Measurements from ENCODE around the gene SLC7A14.

Gene SLC7A14

GRCh38 chr3:170565495-170565894 is 20.4 kb downstream of the SLC7A14 start:
- WGBS, 2 experiments: 95 to 96% methylated on average over 2 of the region's 2 CpGs
- Histone ChIP-seq H3K36me3 (ENCODE audit: control insufficient read depth, insufficient read depth, low read length) (no peaks in the 10 kb centered on the region), H3K27me3 (ENCODE audit: control insufficient read depth, insufficient read depth, low read length, poor library complexity, severe bottlenecking) (no peaks in the 10 kb centered on the region), H3K9me3 (ENCODE audit: control insufficient read depth, low read length) (no peaks in the 10 kb centered on the region), H3K27ac (ENCODE audit: insufficient read depth, low read depth, low read length, poor library complexity, severe bottlenecking) (no peak overlapping the region), H3K4me1 (ENCODE audit: control insufficient read depth, insufficient read depth, low read length) (no peaks in the 10 kb centered on the region), H3K4me3 (ENCODE audit: insufficient read depth, low read depth, low read length) (no peak overlapping the region)

- Histone ChIP-seq H3K36me3 (ENCODE audit: control insufficient read depth, insufficient read depth, low read length) (no peaks in the 10 kb centered on the region), H3K4me3 (ENCODE audit: insufficient read depth, low read depth, low read length) (no peak overlapping the region), H3K27me3 (ENCODE audit: control insufficient read depth, insufficient read depth, low read length, poor library complexity, severe bottlenecking) (no peaks in the 10 kb centered on the region), H3K27ac (ENCODE audit: insufficient read depth, low read depth, low read length, poor library complexity, severe bottlenecking) (no peak overlapping the region), H3K4me1 (ENCODE audit: control insufficient read depth, insufficient read depth, low read length) (no peaks in the 10 kb centered on the region), H3K9me3 (ENCODE audit: control insufficient read depth, low read length) (no peaks in the 10 kb centered on the region)
- WGBS, 2 experiments: 95% methylated on average over 1 to 2 of the region's 2 CpGs
Observed at GRCh38 chr3:170564664-170565063, 21.2 kb downstream of the SLC7A14 start.

GRCh38 chr3:170563712-170564423 is 22.0 kb downstream of the SLC7A14 start:
- Histone ChIP-seq H3K9me3 (ENCODE audit: control insufficient read depth, low read length) (no peaks in the 10 kb centered on the region), H3K36me3 (ENCODE audit: control insufficient read depth, insufficient read depth, low read length) (no peaks in the 10 kb centered on the region), H3K4me3 (ENCODE audit: insufficient read depth, low read depth, low read length) (no peak overlapping the region), H3K27me3 (ENCODE audit: control insufficient read depth, insufficient read depth, low read length, poor library complexity, severe bottlenecking) (no peaks in the 10 kb centered on the region), H3K27ac (ENCODE audit: insufficient read depth, low read depth, low read length, poor library complexity, severe bottlenecking) (no peak overlapping the region), H3K4me1 (ENCODE audit: control insufficient read depth, insufficient read depth, low read length) (no peaks in the 10 kb centered on the region)
- WGBS, 2 experiments: 85 to 88% methylated on average over 6 of the region's 7 CpGs

- Histone ChIP-seq H3K36me3 (ENCODE audit: control insufficient read depth, insufficient read depth, low read length) (no peaks in the 10 kb centered on the region), H3K9me3 (ENCODE audit: control insufficient read depth, low read length) (no peaks in the 10 kb centered on the region), H3K27ac (ENCODE audit: insufficient read depth, low read depth, low read length, poor library complexity, severe bottlenecking) (no peak overlapping the region), H3K4me3 (ENCODE audit: insufficient read depth, low read depth, low read length) (no peak overlapping the region), H3K4me1 (ENCODE audit: control insufficient read depth, insufficient read depth, low read length) (no peaks in the 10 kb centered on the region), H3K27me3 (ENCODE audit: control insufficient read depth, insufficient read depth, low read length, poor library complexity, severe bottlenecking) (no peaks in the 10 kb centered on the region)
- WGBS, 2 experiments: 75 to 95% methylated on average over 1 of the region's 1 CpG
Observed at GRCh38 chr3:170562080-170562479, 23.8 kb downstream of the SLC7A14 start.

- Histone ChIP-seq H3K9me3 (ENCODE audit: control insufficient read depth, low read length) (no peaks in the 10 kb centered on the region), H3K27ac (ENCODE audit: insufficient read depth, low read depth, low read length, poor library complexity, severe bottlenecking) (no peak overlapping the region), H3K4me1 (ENCODE audit: control insufficient read depth, insufficient read depth, low read length) (no peaks in the 10 kb centered on the region), H3K4me3 (ENCODE audit: insufficient read depth, low read depth, low read length) (no peak overlapping the region), H3K27me3 (ENCODE audit: control insufficient read depth, insufficient read depth, low read length, poor library complexity, severe bottlenecking) (no peaks in the 10 kb centered on the region), H3K36me3 (ENCODE audit: control insufficient read depth, insufficient read depth, low read length) (no peaks in the 10 kb centered on the region)
- 95 to 98% methylated on average over 5 of the region's 5 CpGs for WGBS, 2 experiments
Observed at GRCh38 chr3:170560717-170561382, 25.0 kb downstream of the SLC7A14 start.

GRCh38 chr3:170560296-170560695 is 25.6 kb downstream of the SLC7A14 start:
- 90 to 92% methylated on average over 3 of the region's 4 CpGs for WGBS, 2 experiments
- no peaks in the 10 kb centered on the region for H3K9me3 ChIP-seq (ENCODE audit: control insufficient read depth, low read length)
- H3K27ac ChIP-seq (ENCODE audit: insufficient read depth, low read depth, low read length, poor library complexity, severe bottlenecking): no peak overlapping the region
- no peaks in the 10 kb centered on the region for H3K36me3 ChIP-seq (ENCODE audit: control insufficient read depth, insufficient read depth, low read length)
- no peaks in the 10 kb centered on the region for H3K27me3 ChIP-seq (ENCODE audit: control insufficient read depth, insufficient read depth, low read length, poor library complexity, severe bottlenecking)
- H3K4me3 ChIP-seq (ENCODE audit: insufficient read depth, low read depth, low read length): no peak overlapping the region
- no peaks in the 10 kb centered on the region for H3K4me1 ChIP-seq (ENCODE audit: control insufficient read depth, insufficient read depth, low read length)

GRCh38 chr3:170558427-170558826 is 27.4 kb downstream of the SLC7A14 start:
- Histone ChIP-seq H3K9me3 (ENCODE audit: control insufficient read depth, low read length) (no peaks in the 10 kb centered on the region), H3K27me3 (ENCODE audit: control insufficient read depth, insufficient read depth, low read length, poor library complexity, severe bottlenecking) (no peaks in the 10 kb centered on the region), H3K4me1 (ENCODE audit: control insufficient read depth, insufficient read depth, low read length) (no peaks in the 10 kb centered on the region), H3K36me3 (ENCODE audit: control insufficient read depth, insufficient read depth, low read length) (no peaks in the 10 kb centered on the region), H3K4me3 (ENCODE audit: insufficient read depth, low read depth, low read length) (no peak overlapping the region), H3K27ac (ENCODE audit: insufficient read depth, low read depth, low read length, poor library complexity, severe bottlenecking) (no peak overlapping the region)

- no peaks in the 10 kb centered on the region for H3K4me1 ChIP-seq (ENCODE audit: control insufficient read depth, insufficient read depth, low read length)
- H3K4me3 ChIP-seq (ENCODE audit: insufficient read depth, low read depth, low read length): no peak overlapping the region
- 100% methylated on average over 1 of the region's 1 CpG for WGBS, 2 experiments
- H3K9me3 ChIP-seq (ENCODE audit: control insufficient read depth, low read length): no peaks in the 10 kb centered on the region
- H3K27ac ChIP-seq (ENCODE audit: insufficient read depth, low read depth, low read length, poor library complexity, severe bottlenecking): no peak overlapping the region
- H3K36me3 ChIP-seq (ENCODE audit: control insufficient read depth, insufficient read depth, low read length): no peaks in the 10 kb centered on the region
- H3K27me3 ChIP-seq (ENCODE audit: control insufficient read depth, insufficient read depth, low read length, poor library complexity, severe bottlenecking): no peaks in the 10 kb centered on the region
Observed at GRCh38 chr3:170555329-170555728, 30.5 kb downstream of the SLC7A14 start.

GRCh38 chr3:170553788-170554757 is 31.8 kb downstream of the SLC7A14 start:
- no peaks in the 10 kb centered on the region for H3K27me3 ChIP-seq (ENCODE audit: control insufficient read depth, insufficient read depth, low read length, poor library complexity, severe bottlenecking)
- H3K36me3 ChIP-seq (ENCODE audit: control insufficient read depth, insufficient read depth, low read length): no peaks in the 10 kb centered on the region
- H3K4me1 ChIP-seq (ENCODE audit: control insufficient read depth, insufficient read depth, low read length): no peaks in the 10 kb centered on the region
- no peak overlapping the region for H3K4me3 ChIP-seq (ENCODE audit: insufficient read depth, low read depth, low read length)
- no peak overlapping the region for H3K27ac ChIP-seq (ENCODE audit: insufficient read depth, low read depth, low read length, poor library complexity, severe bottlenecking)
- WGBS, 2 experiments: 79 to 86% methylated on average over 2 to 3 of the region's 4 CpGs
- no peaks in the 10 kb centered on the region for H3K9me3 ChIP-seq (ENCODE audit: control insufficient read depth, low read length)

GRCh38 chr3:170551252-170551651 is 34.6 kb downstream of the SLC7A14 start:
- no peaks in the 10 kb centered on the region for H3K4me1 ChIP-seq (ENCODE audit: control insufficient read depth, insufficient read depth, low read length)
- H3K27ac ChIP-seq (ENCODE audit: insufficient read depth, low read depth, low read length, poor library complexity, severe bottlenecking): no peak overlapping the region
- WGBS, 2 experiments: 88 to 91% methylated on average over 2 of the region's 2 CpGs
- no peak overlapping the region for H3K4me3 ChIP-seq (ENCODE audit: insufficient read depth, low read depth, low read length)
- H3K27me3 ChIP-seq (ENCODE audit: control insufficient read depth, insufficient read depth, low read length, poor library complexity, severe bottlenecking): no peaks in the 10 kb centered on the region
- H3K9me3 ChIP-seq (ENCODE audit: control insufficient read depth, low read length): no peaks in the 10 kb centered on the region
- H3K36me3 ChIP-seq (ENCODE audit: control insufficient read depth, insufficient read depth, low read length): no peaks in the 10 kb centered on the region
